HG03060 (cell line): ENCODE data around the gene NME4.
"Not testable (repeated sequence)": the region's sequence is repeated elsewhere in the genome, so short reads cannot be mapped to it uniquely, and the experiment has no call there.

Experiments
- ATAC-seq: cut with Tn5 transposase; IDR thresholded peaks from one replicate; pipeline ENCODE4 v1.9.1; 2021; ENCODE audit warnings: low read depth, moderate number of reproducible peaks; ENCODE audit not compliant: unreplicated experiment

Gene NME4

GRCh38 chr16:397135-397661 lies at the start of gene NME4:
TSS of gene NME4 (plus strand) at chr16:397199. CDS start at chr16:397223, 24 bp downstream.
- no peak for ATAC-seq

DNA sequence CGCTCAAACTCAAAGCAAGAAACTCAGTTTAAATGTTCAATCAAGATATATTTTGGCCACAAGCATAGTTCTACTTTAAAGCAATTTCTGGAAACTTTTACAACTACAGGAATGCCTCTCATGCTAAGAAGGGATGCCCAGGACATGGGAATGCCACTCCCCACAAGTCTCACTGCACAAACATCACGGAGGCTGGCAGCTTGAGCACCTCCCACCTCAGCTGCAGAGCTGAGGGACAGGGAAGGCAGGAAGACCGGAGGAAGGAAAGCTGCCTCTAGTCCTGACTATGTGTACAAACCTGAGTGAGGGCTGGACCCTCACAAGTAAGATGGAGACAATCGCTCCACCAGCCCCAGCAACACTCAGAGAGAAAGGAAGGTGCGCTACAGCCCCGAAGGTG lies 49.8 kb upstream of the NME4 start:
- no peak for ATAC-seq

GRCh38 chr16:348495-348894 lies 48.5 kb upstream of the NME4 start:
- not testable (repeated sequence) for ATAC-seq

GRCh38 chr16:349211-349610 lies 47.8 kb upstream of the NME4 start:
- ATAC-seq = no peak

DNA sequence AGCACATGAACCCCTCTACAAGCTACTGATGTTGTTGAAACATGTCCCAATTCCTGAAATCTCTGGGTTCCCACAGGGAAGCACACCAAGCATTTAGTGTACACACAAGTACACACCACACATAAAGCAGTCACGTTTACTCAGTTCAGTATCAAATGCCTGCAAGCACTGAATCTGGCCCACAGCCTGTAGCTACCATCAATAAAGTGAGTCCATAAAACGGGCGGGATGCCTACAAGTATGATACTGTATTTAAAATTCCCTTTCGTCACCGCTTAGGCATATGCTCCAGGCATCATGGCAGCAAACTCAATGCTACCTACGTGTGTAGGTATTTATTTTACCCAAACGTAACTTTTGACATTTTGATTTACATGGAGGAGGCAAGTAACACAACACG lies 46.8 kb upstream of the NME4 start:
- no peak for ATAC-seq

DNA sequence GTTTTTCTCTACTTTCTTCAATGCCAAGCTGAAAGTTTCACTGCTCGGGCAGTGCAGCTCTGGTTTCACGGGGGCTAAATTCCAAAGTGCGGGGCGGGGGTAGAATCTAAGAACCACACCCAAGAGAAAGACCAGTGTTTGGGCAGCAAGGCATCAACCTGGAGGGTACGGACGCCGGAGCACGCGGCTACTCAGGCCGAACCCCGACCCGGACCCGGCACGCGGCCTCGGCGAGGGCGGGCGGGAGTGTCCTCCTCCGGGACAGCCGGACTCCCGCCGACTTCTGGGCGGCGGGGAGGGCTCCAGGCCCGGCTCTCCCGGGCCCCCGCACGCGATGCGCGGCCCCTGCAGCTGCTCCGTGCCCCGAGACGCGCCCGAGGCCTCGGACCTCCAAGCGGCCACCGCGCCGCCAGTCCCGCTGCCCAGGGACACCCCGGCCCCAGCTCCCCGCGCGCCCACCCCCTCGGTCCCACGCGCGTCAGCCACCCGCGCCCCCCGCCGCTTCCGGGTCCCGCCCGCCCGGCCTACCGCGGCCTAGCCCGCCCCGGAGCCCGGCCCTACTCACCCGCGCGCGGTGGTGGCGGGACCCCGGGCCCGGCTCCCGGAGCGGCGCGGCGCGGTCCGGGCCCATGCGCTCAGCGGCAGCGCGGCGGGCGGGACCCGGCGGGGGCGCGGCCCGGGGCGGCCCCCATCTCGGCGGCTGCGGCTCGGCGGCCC lies 45.0 kb upstream of the NME4 start:
- no peak for ATAC-seq

GRCh38 chr16:352547-353403 lies 44.2 kb upstream of the NME4 start, which contains the start of gene AXIN1:
TSS of gene AXIN1 (minus strand) at chr16:352723. CDS start at chr16:347025, 5,698 bp downstream.
- no peak for ATAC-seq

GRCh38 chr16:353404-354290 lies 43.4 kb upstream of the NME4 start:
- ATAC-seq = no peak

DNA sequence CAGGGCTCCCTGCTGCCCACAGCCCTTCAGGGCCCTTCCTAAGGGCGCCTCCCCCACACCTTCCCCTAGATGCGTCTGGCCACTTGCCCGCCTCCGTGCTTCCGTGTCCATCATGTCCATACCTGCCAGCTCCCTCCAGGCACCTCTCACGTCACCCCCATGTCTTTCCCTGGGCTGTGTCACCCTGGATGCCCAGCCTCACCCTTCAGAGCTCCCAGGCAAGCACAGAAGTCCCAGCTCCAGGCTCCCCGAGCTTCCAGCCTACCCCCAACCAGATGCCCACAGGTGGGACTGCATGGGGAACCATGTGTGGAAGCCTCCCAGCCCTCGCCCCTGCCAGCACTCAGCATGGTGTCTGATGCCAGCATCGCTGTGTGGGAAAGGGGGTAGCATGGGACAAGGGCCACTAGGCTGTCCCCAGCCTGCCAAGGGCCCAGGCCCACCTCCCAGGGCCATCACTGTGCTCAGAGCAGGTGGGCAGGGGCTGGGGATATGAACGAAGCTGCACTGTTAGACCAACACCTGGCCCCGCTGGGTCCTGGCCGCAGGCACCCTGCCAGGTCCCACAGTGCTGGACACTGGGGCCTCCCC lies 42.6 kb upstream of the NME4 start:
- no peak for ATAC-seq

- ATAC-seq = no peak
These were observed 42.0 kb upstream of the NME4 start for GRCh38 chr16:354971-355461.

DNA sequence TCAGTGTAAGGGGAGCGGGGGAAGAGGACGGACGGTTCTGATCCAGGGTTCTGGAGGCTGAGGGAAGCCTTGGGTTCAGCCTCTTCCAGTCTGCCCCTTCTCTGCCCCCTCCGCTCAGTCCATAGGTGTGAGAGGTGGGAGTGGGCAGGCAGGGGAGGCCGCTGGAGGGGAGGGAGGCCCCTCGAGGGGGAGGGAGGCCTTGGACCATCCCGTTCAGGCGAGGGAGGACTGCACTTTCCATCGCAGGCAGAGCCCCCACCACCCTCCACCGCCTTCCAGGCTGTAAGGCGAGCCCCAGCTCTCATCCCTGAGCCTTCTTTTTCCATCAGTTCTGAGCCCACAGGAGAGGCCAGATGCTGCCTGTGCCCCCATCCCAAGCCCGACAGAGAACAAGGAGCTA lies 40.3 kb upstream of the NME4 start:
- ATAC-seq = no peak

DNA sequence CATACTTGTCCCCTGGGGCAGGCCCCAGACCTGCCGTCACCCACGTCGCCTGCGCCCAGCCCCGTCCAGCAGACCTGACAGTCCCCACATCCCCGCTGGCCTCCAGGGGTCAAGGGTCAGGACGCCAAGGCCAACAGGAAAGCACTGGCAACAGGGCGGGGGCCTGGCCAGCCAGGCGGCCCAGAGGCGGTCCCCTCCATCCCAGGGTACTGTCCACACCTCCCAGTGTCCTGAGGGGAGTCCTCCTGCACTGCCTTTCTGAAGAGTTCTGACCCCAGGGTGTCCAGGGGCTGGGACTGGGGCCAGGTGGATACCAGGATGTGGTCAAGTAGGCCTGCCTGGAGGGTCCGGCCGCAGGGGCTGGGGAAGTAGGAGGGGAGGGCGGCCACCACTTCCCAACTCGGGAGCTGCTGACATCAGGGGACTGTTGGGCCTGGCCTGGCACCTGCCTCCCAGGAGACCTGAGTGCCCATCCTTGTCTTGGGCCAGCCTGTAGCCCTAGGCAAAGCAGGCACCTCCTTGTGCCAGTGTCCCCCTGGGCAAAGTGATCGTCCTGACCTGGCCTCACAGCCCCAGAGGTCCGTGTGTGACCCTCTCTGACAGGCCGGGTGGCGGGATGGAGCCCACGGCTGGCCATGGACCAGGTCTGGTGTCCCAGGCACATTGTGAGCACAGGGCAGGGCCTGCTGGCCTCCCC lies 37.8 kb upstream of the NME4 start:
- no peak for ATAC-seq

DNA sequence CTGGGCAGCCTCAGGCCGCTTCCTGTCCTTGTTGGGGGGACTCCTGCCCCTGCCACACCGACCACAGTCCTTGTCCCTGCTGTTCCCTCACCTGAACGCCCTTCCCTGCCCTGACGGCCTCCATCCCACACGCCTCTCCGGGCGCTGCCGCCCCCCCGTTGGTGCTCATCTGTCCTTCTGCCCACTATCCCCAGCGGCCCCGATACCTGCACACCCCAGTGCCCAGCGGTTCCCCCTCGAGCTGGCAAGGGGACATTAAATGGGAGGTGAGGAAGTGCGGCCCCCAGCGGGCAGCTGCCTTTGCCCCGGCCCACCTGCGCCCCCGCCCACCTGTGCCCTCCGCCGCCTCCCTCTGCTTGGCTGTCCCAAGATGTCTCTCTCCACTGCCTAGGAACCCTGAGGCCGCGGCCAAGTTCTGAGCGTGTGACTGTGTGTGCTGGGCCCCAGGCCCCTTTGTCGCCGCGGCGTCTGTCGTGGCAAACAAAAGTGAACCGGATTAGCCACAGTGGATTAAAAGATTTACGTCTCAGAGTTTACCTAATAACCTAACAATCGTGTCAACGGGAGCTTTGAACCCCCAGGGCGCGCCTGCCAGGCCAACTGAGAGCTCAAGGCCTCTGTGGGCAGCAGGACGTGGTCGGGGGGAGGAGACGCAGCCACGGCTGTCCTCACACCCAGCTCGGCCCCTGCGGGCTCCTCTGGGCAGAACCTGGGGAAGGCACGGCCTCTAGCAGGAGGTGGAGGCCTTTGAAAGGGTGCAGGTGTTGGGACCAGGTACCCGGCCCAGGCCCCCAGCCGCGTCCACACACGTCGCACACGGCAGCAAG lies 36.9 kb upstream of the NME4 start:
- ATAC-seq = no peak

DNA sequence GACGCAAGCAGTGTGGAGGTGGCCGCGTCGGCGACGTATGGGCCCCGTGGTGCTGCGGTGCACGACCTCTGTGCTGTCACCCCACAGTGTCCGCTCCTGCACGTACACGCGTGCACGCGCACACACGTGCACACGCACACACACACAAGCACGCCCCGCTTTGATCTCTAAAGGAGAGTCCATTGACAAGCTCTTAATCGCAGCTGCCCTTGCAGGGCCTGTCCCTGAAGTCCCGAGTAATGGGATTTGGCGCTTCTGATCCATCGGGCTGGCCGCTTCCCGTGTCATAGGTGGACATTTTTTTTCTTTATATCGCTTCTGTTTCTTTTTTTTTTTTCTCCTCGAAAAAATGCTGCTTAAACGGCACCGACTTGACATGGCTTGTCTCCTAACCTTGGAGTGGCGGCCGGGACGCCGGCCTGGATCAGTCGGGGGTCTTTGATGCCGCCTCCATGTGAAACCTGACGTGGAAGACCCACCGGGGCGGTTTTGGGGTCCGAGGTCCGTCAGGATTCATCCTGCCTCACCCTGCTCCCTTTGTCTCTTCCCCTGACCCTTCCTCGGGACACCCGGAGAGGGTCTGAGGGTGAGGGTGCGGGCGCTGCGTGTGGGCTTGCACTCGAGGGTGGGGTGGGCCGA lies 36.2 kb upstream of the NME4 start:
- ATAC-seq = no peak

DNA sequence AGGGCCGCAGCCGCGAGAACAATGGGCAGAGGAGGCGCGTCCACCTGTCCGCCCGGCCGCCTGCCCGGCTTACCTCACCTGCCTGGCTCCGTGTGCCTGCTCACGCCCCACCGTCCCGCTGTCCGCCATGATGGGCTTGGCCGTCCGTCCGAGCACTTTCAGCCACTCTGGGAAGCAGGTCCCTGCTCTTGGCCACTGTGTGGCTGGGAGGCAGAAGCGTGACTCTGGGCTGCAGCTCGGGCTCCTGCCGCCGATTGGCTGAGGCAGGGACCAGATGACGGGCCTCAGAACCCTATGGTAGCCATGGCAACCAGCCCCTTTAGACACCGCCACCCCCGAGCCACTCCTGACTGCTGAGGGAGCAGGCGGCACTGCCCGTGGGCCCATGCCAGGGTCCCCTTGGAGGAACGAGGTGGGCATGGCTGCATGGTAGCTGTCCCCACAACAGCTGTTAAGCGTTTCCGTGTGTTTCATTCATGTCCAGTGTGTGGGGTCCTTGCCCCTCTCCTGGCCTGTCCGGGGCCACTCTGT lies 35.6 kb upstream of the NME4 start:
- ATAC-seq = no peak

DNA sequence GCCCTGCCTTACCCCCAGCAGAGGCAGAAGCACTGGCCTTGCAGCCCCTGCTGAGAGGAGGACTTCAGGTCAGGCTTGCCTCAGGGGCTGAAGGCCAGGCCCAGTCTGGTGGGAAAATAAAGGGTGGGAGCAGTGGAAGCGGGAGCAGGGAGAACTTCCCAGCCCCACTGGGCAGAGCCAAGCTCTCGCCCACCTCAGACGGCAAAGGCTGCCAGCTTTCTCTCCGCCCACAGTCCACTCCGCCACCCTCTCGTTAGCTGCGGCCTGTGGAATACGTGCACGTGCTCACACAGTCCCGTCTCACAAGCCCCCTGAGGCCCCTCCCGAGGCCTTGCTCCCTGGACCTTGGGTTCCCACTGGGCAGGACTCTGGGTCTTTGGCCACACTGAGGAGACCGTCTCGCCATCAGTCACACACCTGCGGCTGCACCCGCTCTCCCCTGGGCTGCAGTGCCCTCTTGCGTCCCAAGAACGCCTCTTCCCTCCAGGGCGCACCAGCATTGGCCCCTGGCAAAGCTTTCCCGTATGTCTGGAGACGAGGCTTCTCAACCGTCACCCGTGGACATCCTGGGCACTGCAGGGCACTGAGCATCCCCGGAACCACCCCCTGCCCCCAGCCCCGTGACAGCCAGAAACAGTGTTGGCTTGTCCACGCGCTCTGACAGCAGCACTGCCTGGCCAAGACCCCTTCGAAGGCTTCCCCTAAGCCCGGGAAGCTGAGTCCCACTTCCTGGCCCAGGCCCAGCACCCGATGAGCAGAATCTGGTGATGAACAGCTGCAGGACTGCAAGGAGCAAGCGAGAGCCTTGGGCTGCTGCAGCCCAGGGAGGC lies 34.9 kb upstream of the NME4 start:
- ATAC-seq = no peak

GRCh38 chr16:362702-362999 lies 34.3 kb upstream of the NME4 start:
- not testable (repeated sequence) for ATAC-seq
